GM23338 (cell line): ENCODE results near the gene NDUFS6. TPM values are rescaled to one million over a fixed set of nuclear protein-coding genes. Genes with fewer than 3 reads are reported as not detected.

Source experiments
- ATAC-seq: fragments of 200-7000 bp; cut with Tn5 transposase; 3 replicates; pipeline ENCODE4 v1.9.1; 2020
- DNase-seq: peaks from one replicate; pipeline ENCODE4 v3.0.0-alpha.2; 2015; ENCODE audit warnings: low spot score
- H2AFZ ChIP-seq: fragments of 200-600 bp; sonication (generic); 2 replicates; pipeline ENCODE4 v1.8.0; 2016; ENCODE audit warnings: antibody characterized with exemption, mild to moderate bottlenecking, moderate library complexity
- H3F3A ChIP-seq: fragments of 200-600 bp; sonication (generic); replicated peaks from 2 replicates; pipeline ENCODE4 v1.8.0; 2017; ENCODE audit warnings: antibody characterized with exemption, mixed run types, low read depth
- H3K27ac ChIP-seq: fragments of 200-600 bp; sonication (generic); 2 replicates; pipeline ENCODE4 v1.6.1; 2016; ENCODE audit warnings: low read depth
- H3K27me3 ChIP-seq: fragments of 200-600 bp; sonication (generic); 2 replicates; pipeline ENCODE4 v1.8.0; 2016; ENCODE audit warnings: mild to moderate bottlenecking, mixed run types, moderate library complexity; ENCODE audit not compliant: insufficient read depth
- H3K36me3 ChIP-seq: fragments of 200-600 bp; sonication (generic); 2 replicates; pipeline ENCODE4 v1.8.0; 2016; ENCODE audit warnings: mild to moderate bottlenecking; ENCODE audit not compliant: insufficient read depth
- H3K4me1 ChIP-seq: fragments of 200-600 bp; sonication (generic); 2 replicates; pipeline ENCODE4 v1.8.0; 2016; ENCODE audit warnings: mild to moderate bottlenecking, moderate library complexity; ENCODE audit not compliant: insufficient read depth
- H3K4me2 ChIP-seq: fragments of 200-600 bp; sonication (generic); 2 replicates; pipeline ENCODE4 v1.7.1; 2017; ENCODE audit warnings: mixed run types
- H3K4me3 ChIP-seq: fragments of 200-600 bp; sonication (generic); 2 replicates; pipeline ENCODE4 v1.6.1; 2016; ENCODE audit warnings: mixed run types
- H3K79me2 ChIP-seq: fragments of 200-600 bp; sonication (generic); replicated peaks from 2 replicates; pipeline ENCODE4 v1.8.0; 2017; ENCODE audit warnings: mild to moderate bottlenecking; ENCODE audit not compliant: insufficient read depth
- H3K9me2 ChIP-seq: fragments of 200-600 bp; sonication (generic); 2 replicates; pipeline ENCODE4 v1.8.0; 2017; ENCODE audit not compliant: insufficient read depth
- H4K20me1 ChIP-seq: fragments of 200-600 bp; sonication (generic); replicated peaks from 2 replicates; pipeline ENCODE4 v1.8.0; 2017; ENCODE audit warnings: mild to moderate bottlenecking; ENCODE audit not compliant: insufficient read depth
- H3K27ac Mint-ChIP-seq: 2 replicates; pipeline ENCODE4 v1.8.0; 2020; ENCODE audit warnings: inconsistent platforms, mild to moderate bottlenecking, moderate library complexity, mixed read lengths
- H3K27me3 Mint-ChIP-seq: 3 replicates; pipeline ENCODE4 v1.8.0; 2022; ENCODE audit warnings: low read depth, mild to moderate bottlenecking, moderate library complexity, mixed read lengths, inconsistent platforms; ENCODE audit not compliant: insufficient read depth, poor library complexity
- H3K36me3 Mint-ChIP-seq: 3 replicates; pipeline ENCODE4 v1.8.0; 2021; ENCODE audit warnings: low read depth, mild to moderate bottlenecking, inconsistent platforms, moderate library complexity, mixed read lengths
- H3K4me1 Mint-ChIP-seq: 3 replicates; pipeline ENCODE4 v1.8.0; 2020; ENCODE audit warnings: mild to moderate bottlenecking, inconsistent platforms, mixed read lengths
- H3K4me3 Mint-ChIP-seq: 3 replicates; pipeline ENCODE4 v1.8.0; 2021; ENCODE audit warnings: moderate library complexity, mild to moderate bottlenecking, inconsistent platforms, mixed read lengths
- H3K9me3 Mint-ChIP-seq: 3 replicates; pipeline ENCODE4 v1.8.0; 2020; ENCODE audit warnings: moderate library complexity, mild to moderate bottlenecking, inconsistent platforms, mixed read lengths
- CREB1 ChIP-seq: fragments of 250-450 bp; sonication (Bioruptor Pico); IDR thresholded peaks from 2 replicates; pipeline ENCODE4 v1.5.0; 2020; ENCODE audit warnings: low read depth, mild to moderate bottlenecking, moderate library complexity
- EZH2 ChIP-seq: fragments of 200-600 bp; sonication (generic); IDR thresholded peaks from one replicate; pipeline ENCODE4 v1.8.0; 2017; ENCODE audit warnings: antibody characterized with exemption, mild to moderate bottlenecking, low read depth; ENCODE audit not compliant: unreplicated experiment
- EZH2phosphoT487 ChIP-seq: fragments of 200-600 bp; sonication (generic); IDR thresholded peaks from one replicate; pipeline ENCODE4 v1.8.1; 2018; ENCODE audit warnings: antibody characterized with exemption; ENCODE audit not compliant: unreplicated experiment
- JUNB ChIP-seq: IDR thresholded peaks from one replicate; pipeline ENCODE4 v1.6.1; 2016; ENCODE audit warnings: antibody characterized with exemption; ENCODE audit not compliant: unreplicated experiment
- NANOG ChIP-seq: IDR thresholded peaks from 2 replicates; pipeline ENCODE4 v1.6.1; 2016; ENCODE audit warnings: antibody characterized with exemption, borderline replicate concordance
- POLR2AphosphoS5 ChIP-seq: IDR thresholded peaks from 2 replicates; pipeline ENCODE4 v1.6.1; 2016; ENCODE audit warnings: antibody characterized with exemption, low read depth
- REST ChIP-seq: IDR thresholded peaks from one replicate; pipeline ENCODE4 v1.6.1; 2018; ENCODE audit warnings: antibody characterized with exemption; ENCODE audit not compliant: unreplicated experiment
- STAT1 ChIP-seq: IDR thresholded peaks from one replicate; pipeline ENCODE4 v1.6.1; 2016; ENCODE audit warnings: antibody characterized with exemption; ENCODE audit not compliant: unreplicated experiment
- ZNF114 ChIP-seq: fragments of 250-450 bp; sonication (Bioruptor Pico); IDR thresholded peaks from 2 replicates; pipeline ENCODE4 v1.5.0; 2020; ENCODE audit warnings: mild to moderate bottlenecking, moderate library complexity
- ZNF331 ChIP-seq: fragments of 250-450 bp; sonication (Bioruptor Pico); IDR thresholded peaks from 2 replicates; pipeline ENCODE4 v1.5.0; 2020; ENCODE audit warnings: low read depth, mild to moderate bottlenecking, moderate library complexity
- polyA plus RNA-seq: library from polyadenylated mRNA; unstranded; fragments of >200 nt; fragmentation: Nextera tagmentation; extraction: Ambion mirVana; gene quantifications from 2 replicates; pipeline ENCODE4 v1.2.1, GENCODE V29; 2016
- total RNA-seq: library from RNA; depleted of rRNA; stranded (reverse); fragments of >200 nt; shearing (Covaris generic); gene quantifications from 2 replicates; pipeline ENCODE4 v1.2.3, GENCODE V29; 2014
- TF ChIP-seq, protein P1 (sequence below): IDR thresholded peaks from 2 replicates; pipeline ENCODE4 v1.6.1; 2016; ENCODE audit warnings: antibody characterized with exemption
- TF ChIP-seq, protein P2 (sequence below): fragments of 250-450 bp; sonication (Bioruptor Pico); IDR thresholded peaks from 2 replicates; pipeline ENCODE4 v1.5.0; 2020; ENCODE audit warnings: mild to moderate bottlenecking, moderate library complexity
- TF ChIP-seq, protein P3 (sequence below), 2 experiments: fragments of 200-600 bp in 1 of 2; sonication (generic) in 1 of 2; conservative IDR thresholded peaks; 2 replicates each; pipeline versions ENCODE4 v1.5.1 to v1.6.1; 2016 to 2017; ENCODE audit warnings: antibody characterized with exemption in 2 of 2, low read depth in 2 of 2, mild to moderate bottlenecking in 2 of 2, moderate library complexity in 1 of 2

Gene NDUFS6
- total and polyA plus RNA-seq, 2 experiments from 2014 or later, result 94.8 to 289 TPM

DNA sequence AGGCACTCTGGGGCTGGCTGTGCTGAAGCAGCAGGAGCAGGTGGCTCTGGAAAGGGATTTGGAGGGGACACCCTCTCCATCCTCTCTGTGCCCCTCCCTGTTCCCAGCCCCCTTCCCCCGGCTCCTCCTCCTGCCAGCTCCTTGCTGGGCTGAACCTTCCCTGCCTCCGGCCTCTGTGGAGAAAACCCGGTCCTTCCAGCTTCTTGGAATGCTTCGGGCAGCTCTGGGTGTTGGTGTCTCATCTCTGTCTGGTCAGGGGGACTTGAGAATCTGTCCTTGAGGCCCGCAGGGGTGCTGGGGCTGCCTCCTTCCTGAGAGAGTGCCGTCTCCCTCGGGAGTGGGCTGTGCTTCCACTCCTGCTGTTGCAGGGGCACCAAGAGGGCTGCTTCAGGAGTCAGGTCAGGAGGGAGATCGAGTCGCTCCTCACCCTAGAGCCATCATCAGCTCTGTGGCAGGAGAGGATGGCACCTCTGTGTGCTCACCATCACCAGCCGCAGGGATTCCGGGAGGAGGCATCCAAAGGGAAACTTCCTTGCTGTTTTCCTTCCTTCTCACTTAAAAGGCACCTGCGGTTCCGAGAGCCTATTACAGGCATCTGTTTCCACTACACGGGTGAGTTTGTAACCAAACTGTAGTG, 30.6 kb downstream of the NDUFS6 start:
- H3K4me3 Mint-ChIP-seq, result peak overlapping the region; percentile 3; the same call in 1 of the 3 replicates
- Histone ChIP-seq H4K20me1 (peaks cover 4% of the 10 kb centered on the region; the same call in 1 of the 2 replicates), H3K4me3 (no peak overlapping the region), H3F3A (no peaks in the 10 kb centered on the region), H3K4me2 (peak overlapping the region; percentile 48; the same call in 1 of the 2 replicates), H3K27ac (no peak overlapping the region), H3K4me1 (peaks cover 20% of the 10 kb centered on the region), H3K79me2 (no peaks in the 10 kb centered on the region), H3K27me3 (no peaks in the 10 kb centered on the region), H3K9me2 (no peaks in the 10 kb centered on the region), H3K36me3 (no peaks in the 10 kb centered on the region), H2AFZ (no peak overlapping the region)
- no peaks in the 10 kb centered on the region for H3K9me3 Mint-ChIP-seq
- no peaks in the 10 kb centered on the region for H3K36me3 Mint-ChIP-seq
- DNase-seq (peak; percentile 39), ATAC-seq (peak; percentile 36)
- TF ChIP-seq, protein P1, sequence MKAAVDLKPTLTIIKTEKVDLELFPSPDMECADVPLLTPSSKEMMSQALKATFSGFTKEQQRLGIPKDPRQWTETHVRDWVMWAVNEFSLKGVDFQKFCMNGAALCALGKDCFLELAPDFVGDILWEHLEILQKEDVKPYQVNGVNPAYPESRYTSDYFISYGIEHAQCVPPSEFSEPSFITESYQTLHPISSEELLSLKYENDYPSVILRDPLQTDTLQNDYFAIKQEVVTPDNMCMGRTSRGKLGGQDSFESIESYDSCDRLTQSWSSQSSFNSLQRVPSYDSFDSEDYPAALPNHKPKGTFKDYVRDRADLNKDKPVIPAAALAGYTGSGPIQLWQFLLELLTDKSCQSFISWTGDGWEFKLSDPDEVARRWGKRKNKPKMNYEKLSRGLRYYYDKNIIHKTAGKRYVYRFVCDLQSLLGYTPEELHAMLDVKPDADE, result no peak
- no peak for TF ChIP-seq EZH2
- TF ChIP-seq, protein P2, sequence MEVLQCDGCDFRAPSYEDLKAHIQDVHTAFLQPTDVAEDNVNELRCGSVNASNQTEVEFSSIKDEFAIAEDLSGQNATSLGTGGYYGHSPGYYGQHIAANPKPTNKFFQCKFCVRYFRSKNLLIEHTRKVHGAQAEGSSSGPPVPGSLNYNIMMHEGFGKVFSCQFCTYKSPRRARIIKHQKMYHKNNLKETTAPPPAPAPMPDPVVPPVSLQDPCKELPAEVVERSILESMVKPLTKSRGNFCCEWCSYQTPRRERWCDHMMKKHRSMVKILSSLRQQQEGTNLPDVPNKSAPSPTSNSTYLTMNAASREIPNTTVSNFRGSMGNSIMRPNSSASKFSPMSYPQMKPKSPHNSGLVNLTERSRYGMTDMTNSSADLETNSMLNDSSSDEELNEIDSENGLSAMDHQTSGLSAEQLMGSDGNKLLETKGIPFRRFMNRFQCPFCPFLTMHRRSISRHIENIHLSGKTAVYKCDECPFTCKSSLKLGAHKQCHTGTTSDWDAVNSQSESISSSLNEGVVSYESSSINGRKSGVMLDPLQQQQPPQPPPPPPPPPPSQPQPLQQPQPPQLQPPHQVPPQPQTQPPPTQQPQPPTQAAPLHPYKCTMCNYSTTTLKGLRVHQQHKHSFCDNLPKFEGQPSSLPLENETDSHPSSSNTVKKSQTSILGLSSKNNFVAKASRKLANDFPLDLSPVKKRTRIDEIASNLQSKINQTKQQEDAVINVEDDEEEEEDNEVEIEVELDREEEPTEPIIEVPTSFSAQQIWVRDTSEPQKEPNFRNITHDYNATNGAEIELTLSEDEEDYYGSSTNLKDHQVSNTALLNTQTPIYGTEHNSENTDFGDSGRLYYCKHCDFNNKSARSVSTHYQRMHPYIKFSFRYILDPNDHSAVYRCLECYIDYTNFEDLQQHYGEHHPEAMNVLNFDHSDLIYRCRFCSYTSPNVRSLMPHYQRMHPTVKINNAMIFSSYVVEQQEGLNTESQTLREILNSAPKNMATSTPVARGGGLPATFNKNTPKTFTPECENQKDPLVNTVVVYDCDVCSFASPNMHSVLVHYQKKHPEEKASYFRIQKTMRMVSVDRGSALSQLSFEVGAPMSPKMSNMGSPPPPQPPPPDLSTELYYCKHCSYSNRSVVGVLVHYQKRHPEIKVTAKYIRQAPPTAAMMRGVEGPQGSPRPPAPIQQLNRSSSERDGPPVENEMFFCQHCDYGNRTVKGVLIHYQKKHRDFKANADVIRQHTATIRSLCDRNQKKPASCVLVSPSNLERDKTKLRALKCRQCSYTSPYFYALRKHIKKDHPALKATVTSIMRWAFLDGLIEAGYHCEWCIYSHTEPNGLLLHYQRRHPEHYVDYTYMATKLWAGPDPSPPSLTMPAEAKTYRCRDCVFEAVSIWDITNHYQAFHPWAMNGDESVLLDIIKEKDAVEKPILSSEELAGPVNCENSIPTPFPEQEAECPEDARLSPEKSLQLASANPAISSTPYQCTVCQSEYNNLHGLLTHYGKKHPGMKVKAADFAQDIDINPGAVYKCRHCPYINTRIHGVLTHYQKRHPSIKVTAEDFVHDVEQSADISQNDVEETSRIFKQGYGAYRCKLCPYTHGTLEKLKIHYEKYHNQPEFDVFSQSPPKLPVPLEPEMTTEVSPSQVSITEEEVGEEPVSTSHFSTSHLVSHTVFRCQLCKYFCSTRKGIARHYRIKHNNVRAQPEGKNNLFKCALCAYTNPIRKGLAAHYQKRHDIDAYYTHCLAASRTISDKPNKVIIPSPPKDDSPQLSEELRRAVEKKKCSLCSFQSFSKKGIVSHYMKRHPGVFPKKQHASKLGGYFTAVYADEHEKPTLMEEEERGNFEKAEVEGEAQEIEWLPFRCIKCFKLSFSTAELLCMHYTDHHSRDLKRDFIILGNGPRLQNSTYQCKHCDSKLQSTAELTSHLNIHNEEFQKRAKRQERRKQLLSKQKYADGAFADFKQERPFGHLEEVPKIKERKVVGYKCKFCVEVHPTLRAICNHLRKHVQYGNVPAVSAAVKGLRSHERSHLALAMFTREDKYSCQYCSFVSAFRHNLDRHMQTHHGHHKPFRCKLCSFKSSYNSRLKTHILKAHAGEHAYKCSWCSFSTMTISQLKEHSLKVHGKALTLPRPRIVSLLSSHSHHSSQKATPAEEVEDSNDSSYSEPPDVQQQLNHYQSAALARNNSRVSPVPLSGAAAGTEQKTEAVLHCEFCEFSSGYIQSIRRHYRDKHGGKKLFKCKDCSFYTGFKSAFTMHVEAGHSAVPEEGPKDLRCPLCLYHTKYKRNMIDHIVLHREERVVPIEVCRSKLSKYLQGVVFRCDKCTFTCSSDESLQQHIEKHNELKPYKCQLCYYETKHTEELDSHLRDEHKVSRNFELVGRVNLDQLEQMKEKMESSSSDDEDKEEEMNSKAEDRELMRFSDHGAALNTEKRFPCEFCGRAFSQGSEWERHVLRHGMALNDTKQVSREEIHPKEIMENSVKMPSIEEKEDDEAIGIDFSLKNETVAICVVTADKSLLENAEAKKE (CRISPR knock-in tag), result no peak
- no peak for TF ChIP-seq EZH2phosphoT487
- no peak for TF ChIP-seq NANOG
- TF ChIP-seq ZNF331 (CRISPR knock-in tag), result no peak
- no peak for TF ChIP-seq JUNB
- TF ChIP-seq POLR2AphosphoS5, result no peak
- no peak for TF ChIP-seq STAT1
- no peak for TF ChIP-seq ZNF114
- no peak for TF ChIP-seq CREB1
- TF ChIP-seq, protein P3, sequence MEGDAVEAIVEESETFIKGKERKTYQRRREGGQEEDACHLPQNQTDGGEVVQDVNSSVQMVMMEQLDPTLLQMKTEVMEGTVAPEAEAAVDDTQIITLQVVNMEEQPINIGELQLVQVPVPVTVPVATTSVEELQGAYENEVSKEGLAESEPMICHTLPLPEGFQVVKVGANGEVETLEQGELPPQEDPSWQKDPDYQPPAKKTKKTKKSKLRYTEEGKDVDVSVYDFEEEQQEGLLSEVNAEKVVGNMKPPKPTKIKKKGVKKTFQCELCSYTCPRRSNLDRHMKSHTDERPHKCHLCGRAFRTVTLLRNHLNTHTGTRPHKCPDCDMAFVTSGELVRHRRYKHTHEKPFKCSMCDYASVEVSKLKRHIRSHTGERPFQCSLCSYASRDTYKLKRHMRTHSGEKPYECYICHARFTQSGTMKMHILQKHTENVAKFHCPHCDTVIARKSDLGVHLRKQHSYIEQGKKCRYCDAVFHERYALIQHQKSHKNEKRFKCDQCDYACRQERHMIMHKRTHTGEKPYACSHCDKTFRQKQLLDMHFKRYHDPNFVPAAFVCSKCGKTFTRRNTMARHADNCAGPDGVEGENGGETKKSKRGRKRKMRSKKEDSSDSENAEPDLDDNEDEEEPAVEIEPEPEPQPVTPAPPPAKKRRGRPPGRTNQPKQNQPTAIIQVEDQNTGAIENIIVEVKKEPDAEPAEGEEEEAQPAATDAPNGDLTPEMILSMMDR (conservative IDR thresholded peaks at IDR 0.05; ENCODE audit: low read depth in 2 of 2), result no peak
- TF ChIP-seq REST, result no peak
- peaks cover 18% of the 10 kb centered on the region for H3K27me3 Mint-ChIP-seq
- no peak overlapping the region for H3K27ac Mint-ChIP-seq
- peaks cover 53% of the 10 kb centered on the region for H3K4me1 Mint-ChIP-seq
